Activated naive CD8-positive, alpha-beta T cell treated with anti-CD3 and anti-CD28 coated beads for 36 hours (primary cell): ENCODE data around the gene SNAPIN. TPM values are rescaled to one million over a fixed set of nuclear protein-coding genes. Genes with fewer than 3 reads are reported as not detected.
A peak's percentile ranks its signal among the peaks of the same experiment; 100 is the strongest.

Source experiments
- DNase-seq: peaks from one replicate; pipeline ENCODE4 v3.0.0; 2021
- H3K27ac Mint-ChIP-seq: one replicate; pipeline ENCODE4 v1.8.0; 2022; ENCODE audit warnings: mild to moderate bottlenecking, moderate library complexity, mixed read lengths
- H3K27me3 Mint-ChIP-seq: one replicate; pipeline ENCODE4 v1.8.0; 2022; ENCODE audit warnings: mild to moderate bottlenecking, mixed read lengths
- H3K36me3 Mint-ChIP-seq: one replicate; pipeline ENCODE4 v1.8.0; 2021; ENCODE audit warnings: mild to moderate bottlenecking, mixed read lengths
- H3K4me1 Mint-ChIP-seq: one replicate; pipeline ENCODE4 v1.8.0; 2021; ENCODE audit warnings: mixed read lengths
- H3K4me3 Mint-ChIP-seq: one replicate; pipeline ENCODE4 v1.8.0; 2022; ENCODE audit warnings: mild to moderate bottlenecking, moderate library complexity, mixed read lengths
- H3K9me3 Mint-ChIP-seq: one replicate; pipeline ENCODE4 v1.8.0; 2022; ENCODE audit warnings: mixed read lengths
- total RNA-seq, 2 experiments: library from RNA; stranded (reverse); gene quantifications; one replicate each; pipeline ENCODE4 v1.2.3, GENCODE V29; 2021

SNAPIN gene, protein sequence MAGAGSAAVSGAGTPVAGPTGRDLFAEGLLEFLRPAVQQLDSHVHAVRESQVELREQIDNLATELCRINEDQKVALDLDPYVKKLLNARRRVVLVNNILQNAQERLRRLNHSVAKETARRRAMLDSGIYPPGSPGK
- total RNA-seq = 10 to 100 TPM; 32.9 to 34.7 TPM

DNA sequence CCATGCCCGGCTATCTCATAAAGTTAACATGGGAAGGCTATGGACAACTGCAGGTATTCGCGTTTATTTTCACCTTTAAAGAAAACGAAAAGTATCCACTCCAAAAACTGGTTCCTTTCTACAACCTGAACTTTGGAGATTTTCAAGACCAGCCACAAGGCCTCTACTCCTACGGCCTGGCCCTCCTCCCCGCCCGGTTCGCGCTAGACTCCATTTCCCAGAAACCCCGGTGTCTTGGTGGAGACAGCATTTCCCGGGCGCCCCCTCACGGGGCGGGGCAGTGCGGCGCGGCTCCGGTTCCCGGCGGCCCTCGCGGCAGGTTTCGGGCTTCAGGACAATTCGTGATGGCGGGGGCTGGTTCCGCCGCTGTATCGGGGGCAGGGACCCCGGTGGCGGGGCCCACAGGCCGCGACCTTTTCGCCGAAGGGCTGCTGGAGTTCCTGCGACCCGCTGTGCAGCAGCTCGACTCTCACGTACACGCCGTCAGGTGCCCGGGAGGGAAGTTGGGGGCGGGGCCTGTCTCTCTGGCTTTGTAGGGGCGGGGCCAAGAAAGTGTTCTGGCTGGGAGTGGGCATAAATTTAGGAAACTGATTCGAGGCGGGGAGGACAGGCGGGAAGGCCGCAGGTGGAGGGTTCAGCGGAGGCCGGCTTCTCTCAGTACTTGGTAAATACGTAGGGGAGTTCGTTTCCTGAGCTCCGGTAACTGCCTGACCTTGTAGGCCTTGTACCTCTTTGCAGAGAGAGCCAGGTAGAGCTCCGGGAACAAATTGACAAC lies at the start of gene SNAPIN:
TSS of gene SNAPIN (plus strand) at position 304 of the 775 bp plus-strand sequence. CDS start at position 345, 41 bp downstream.
- H3K27ac Mint-ChIP-seq = peak within 1 kb of the TSS; percentile 89
- DNase-seq = peak; percentile 95
- H3K4me3 Mint-ChIP-seq = peak within 1 kb of the TSS; percentile 98
- no peaks in the 10 kb centered on the region for H3K27me3 Mint-ChIP-seq
- no peaks in the 10 kb centered on the region for H3K9me3 Mint-ChIP-seq
- H3K4me1 Mint-ChIP-seq = peaks cover 18% of the 10 kb centered on the region
- H3K36me3 Mint-ChIP-seq = peaks cover 10% of the 10 kb centered on the region

DNA sequence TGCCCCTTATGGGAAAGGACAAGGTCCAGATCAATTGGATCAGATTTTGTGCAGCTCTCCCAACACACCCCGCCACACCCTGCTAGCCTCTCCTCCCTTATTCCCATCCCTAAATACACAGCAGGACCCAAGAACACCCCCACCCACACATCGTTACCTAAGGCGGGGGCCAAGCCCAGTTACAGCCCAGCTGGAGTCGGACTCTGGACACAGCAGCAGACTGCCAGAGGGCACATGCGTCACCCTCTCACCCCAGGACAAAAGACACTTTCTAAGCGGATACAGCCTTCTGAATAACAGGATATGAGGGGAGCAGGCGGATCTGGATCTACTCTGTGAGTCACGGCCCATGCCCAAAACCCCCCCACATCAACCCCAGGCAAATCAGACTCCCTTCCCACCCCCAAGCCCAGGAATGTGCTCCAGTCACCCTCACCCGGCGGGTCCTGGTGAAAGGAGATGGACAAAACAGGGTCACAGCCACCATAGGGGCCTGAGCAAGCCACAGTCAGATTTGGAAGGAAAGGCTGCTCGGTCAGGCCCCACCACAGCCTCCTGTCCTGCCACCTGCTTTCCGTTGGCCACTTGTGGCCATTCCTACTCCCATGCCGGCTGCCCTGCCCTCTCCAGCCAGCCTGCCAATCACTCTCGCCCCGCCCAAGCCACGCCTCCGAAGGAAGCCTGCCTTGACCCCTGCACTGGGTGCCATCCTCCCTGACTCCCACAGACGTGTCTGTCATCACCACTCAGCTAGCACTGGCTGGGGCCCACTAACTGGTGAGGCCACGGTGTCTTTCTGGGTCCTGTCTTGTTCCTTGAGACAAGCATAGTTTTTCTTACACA lies 49.5 kb upstream of the SNAPIN start:
- Mint-ChIP-seq H3K27ac (no peak overlapping the region), H3K4me3 (no peak overlapping the region), H3K4me1 (peaks cover 2% of the 10 kb centered on the region), H3K36me3 (no peaks in the 10 kb centered on the region), H3K27me3 (no peaks in the 10 kb centered on the region), H3K9me3 (no peaks in the 10 kb centered on the region)
- DNase-seq = no peak

DNA sequence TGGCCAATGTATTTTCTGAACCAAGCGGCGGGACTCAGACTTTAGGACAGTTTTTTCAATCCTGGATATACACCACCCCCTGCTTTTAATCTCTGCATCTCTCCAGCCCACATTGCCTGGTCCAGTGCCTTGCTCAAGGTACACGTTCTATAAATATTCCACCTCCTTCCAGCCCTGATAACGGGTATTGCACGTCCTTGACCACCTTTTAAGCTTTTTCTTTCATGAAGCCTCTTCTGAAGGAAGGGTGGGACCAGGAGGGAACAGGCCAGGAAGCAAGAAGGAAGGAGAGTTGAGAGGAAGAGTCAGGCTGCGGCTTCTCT lies 49.0 kb upstream of the SNAPIN start:
- no peaks in the 10 kb centered on the region for H3K9me3 Mint-ChIP-seq

DNA sequence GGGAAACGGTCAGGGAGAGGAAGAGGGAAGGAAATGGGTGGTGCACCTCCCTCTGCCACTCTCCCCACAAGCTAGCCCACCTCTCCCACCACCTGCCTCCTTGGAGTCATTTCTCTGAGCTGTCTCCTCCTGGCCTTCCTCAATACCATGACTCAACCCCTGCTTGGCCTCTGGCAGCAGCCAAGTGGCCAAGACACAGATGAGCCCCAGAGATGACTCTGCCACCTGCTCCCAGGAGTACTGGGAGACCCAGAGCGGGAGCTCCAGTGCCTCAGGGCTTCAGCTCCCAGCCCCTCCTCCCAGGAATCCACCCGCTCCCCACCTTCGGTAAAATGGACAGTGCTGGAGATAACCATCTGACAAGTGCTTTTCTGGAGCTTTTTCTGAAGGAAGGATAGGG lies 48.2 kb upstream of the SNAPIN start:
- Mint-ChIP-seq H3K4me3 (no peak overlapping the region), H3K4me1 (no peaks in the 10 kb centered on the region), H3K27ac (no peak overlapping the region), H3K36me3 (no peaks in the 10 kb centered on the region), H3K27me3 (no peaks in the 10 kb centered on the region), H3K9me3 (no peaks in the 10 kb centered on the region)
- no peak for DNase-seq

More for the DNA sequence above, 49.0 kb upstream of the SNAPIN start:
- no peaks in the 10 kb centered on the region for H3K27me3 Mint-ChIP-seq
- H3K4me1 Mint-ChIP-seq = peaks cover 2% of the 10 kb centered on the region
- H3K36me3 Mint-ChIP-seq = no peaks in the 10 kb centered on the region
- DNase-seq = no peak
- H3K4me3 Mint-ChIP-seq = no peak overlapping the region
- no peak overlapping the region for H3K27ac Mint-ChIP-seq

DNA sequence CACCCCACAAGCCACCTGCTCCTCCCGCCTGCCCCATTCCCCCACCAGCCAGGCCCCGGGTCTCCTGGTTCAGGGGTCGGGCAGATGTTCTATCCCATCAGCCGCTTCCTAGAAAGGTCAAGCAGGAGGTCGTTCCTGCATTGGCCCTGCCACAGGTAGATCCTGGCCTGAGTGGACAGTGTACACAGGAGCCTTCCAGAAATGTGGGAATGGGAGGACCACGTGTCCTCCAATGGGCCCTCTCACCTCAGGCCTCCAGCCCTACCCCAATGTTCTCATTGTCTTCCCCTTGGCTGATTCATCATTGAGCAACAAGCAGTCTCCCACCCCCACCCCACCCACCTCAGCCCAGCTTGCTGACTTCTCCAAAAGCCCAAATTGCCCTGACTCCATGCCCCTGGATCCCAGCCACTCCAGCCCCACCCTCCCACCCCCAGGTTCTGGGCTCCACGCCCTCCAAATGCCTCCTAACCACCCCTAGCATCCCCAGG lies 47.6 kb upstream of the SNAPIN start:
- Mint-ChIP-seq H3K9me3 (no peaks in the 10 kb centered on the region), H3K36me3 (no peaks in the 10 kb centered on the region), H3K27ac (no peak overlapping the region), H3K4me3 (no peak overlapping the region), H3K4me1 (no peaks in the 10 kb centered on the region), H3K27me3 (no peaks in the 10 kb centered on the region)
- no peak for DNase-seq

DNA sequence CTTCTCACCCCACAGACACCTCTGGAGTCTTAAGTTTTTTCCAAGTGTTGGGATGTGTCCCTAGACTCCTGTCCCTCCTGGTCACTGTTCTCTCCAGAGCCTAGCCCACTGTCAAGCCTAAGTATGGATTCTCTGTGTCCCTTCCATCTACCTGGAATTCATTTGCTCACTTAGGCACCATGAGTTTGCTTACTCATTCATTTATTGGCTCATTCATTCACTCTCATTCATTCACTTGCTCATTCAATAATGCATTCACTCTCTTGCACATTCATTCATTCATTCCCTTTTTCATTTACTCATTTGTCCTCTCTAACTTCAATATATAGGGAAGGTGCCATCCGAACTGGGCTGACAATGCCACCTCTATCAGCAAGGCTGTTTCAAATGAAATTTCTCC lies 47.1 kb upstream of the SNAPIN start:
- Mint-ChIP-seq H3K27me3 (no peaks in the 10 kb centered on the region), H3K4me3 (no peak overlapping the region), H3K4me1 (peaks cover 2% of the 10 kb centered on the region), H3K36me3 (no peaks in the 10 kb centered on the region), H3K27ac (no peak overlapping the region), H3K9me3 (no peaks in the 10 kb centered on the region)
- no peak for DNase-seq

DNA sequence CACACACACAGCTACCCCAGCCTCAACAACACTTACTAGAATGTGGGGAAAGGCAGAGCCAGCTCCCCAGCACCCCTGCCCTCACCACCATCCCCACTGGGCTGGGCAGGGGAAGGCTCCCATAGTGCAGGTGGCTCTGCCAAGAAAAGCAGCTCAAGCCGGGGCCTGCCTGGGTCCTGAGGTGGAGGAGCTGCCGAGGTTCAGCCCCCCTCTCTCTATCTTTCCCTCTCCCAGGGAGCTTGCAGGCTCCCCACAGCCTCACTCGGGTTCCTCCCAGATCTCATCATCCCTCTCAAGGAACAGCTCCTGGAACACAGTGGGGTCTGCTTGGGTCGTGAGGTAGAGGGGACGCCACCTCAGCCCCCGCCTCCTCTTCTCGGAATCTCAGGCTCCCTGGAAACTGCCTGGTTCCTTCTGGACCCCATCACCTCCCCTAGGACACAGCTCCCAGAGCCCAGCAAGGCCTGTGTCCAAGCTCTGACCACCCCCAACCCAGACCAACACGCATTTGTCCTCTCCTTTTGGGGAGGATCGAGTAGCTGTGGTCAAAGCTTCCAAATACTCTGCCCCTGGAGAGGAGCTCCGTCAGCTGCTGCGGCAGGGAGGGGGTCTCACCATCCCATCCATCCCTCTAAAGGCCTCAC lies 46.3 kb upstream of the SNAPIN start:
- H3K27me3 Mint-ChIP-seq = no peaks in the 10 kb centered on the region
- no peaks in the 10 kb centered on the region for H3K9me3 Mint-ChIP-seq
- H3K4me1 Mint-ChIP-seq = peaks cover 2% of the 10 kb centered on the region
- DNase-seq = no peak
- no peak overlapping the region for H3K4me3 Mint-ChIP-seq
- no peaks in the 10 kb centered on the region for H3K36me3 Mint-ChIP-seq
- H3K27ac Mint-ChIP-seq = no peak overlapping the region

DNA sequence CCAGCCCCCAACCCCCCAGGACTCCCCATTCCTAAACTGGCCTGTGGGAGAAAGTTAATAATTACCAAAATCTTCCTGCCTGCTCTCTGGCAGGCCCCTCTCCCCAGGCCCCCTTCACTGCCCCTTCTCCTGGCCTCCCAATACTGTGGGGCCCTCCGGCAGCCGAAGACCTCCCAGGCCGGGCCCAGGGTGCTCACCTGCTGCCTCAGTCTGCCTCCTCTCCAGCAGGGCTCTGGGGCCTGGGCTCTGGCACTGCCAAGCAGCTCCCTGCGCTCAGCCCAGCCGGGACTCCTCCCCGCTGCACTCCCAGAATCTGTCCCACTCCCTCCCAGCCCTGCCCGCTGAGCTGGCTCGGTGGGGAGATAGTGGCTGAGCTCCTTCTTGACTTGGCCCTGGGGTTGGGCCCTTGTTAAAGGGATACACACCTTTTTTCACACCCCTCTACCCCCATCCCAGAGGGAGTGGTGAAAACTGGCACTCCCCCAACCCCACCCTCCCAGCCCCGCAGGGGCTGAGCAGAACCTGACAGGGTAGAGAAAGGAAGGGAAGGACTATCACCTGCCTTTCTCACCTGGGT lies 45.7 kb upstream of the SNAPIN start, which contains the start of gene S100A16:
TSS of gene S100A16 (minus strand) at position 383 of the 577 bp plus-strand sequence. CDS start 4,986 bp downstream, outside the sequence.
- no peaks in the 10 kb centered on the region for H3K36me3 Mint-ChIP-seq

DNA sequence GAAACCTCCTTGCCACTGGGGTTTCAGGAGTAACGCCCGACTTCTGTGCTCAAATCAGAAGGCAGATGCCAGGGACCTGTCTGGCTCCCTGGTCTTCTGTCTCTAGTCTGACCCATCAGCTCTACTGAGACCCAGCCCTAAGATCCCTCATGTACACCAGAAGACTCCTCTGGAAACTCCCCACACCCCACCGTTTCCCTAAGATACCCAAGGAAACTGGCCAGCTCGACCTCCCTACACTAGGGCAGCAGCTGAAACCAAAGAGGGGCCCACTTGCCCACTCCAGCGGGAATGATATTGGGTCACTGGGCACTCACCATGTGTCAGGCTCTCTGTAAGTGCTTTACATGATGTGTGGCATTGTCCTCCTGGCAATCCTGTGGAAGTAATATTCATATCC lies 45.1 kb upstream of the SNAPIN start:
- H3K9me3 Mint-ChIP-seq = no peaks in the 10 kb centered on the region

More for the DNA sequence above, 45.7 kb upstream of the SNAPIN start, which contains the start of gene S100A16:
- Mint-ChIP-seq H3K4me1 (peaks cover 2% of the 10 kb centered on the region), H3K27me3 (no peaks in the 10 kb centered on the region), H3K9me3 (no peaks in the 10 kb centered on the region), H3K27ac (no peak within 1 kb of the TSS), H3K4me3 (no peak within 1 kb of the TSS)
- DNase-seq = no peak

DNA sequence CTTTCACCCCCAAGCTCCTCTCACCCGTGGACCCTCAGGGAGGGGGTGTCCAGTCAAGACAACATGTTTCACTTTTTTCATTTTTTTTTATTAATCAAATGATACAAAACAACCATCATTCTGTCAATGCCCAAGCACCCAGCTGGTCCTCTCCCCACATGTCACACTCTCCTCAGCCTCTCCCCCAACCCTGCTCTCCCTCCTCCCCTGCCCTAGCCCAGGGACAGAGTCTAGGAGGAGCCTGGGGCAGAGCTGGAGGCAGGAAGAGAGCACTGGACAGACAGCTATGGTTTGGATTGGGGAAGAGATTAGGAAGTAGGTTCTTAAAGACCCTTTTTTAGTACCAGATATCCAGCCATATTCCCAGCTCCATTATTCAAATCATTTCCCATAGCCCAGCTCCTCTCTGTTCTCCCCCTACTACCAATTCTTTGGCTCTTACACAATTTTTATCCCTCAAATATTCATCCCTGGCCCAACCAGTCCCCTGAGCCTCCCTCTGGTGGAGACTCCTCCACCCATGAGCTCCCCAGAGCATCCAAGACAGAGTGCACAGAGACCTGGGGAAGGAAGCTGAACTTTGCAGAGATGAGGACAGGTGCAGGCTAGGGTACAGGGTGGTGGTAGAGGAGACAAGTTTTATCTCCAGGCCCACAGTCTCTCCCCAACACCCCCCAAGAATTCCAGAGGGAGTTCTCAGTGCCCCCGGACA lies 44.2 kb upstream of the SNAPIN start:
- Mint-ChIP-seq H3K4me3 (no peak overlapping the region), H3K4me1 (peaks cover 2% of the 10 kb centered on the region), H3K27ac (no peak overlapping the region), H3K9me3 (no peaks in the 10 kb centered on the region), H3K36me3 (no peaks in the 10 kb centered on the region), H3K27me3 (no peaks in the 10 kb centered on the region)
- no peak for DNase-seq

More for the DNA sequence above, 45.1 kb upstream of the SNAPIN start:
- no peaks in the 10 kb centered on the region for H3K36me3 Mint-ChIP-seq
- H3K27ac Mint-ChIP-seq = no peak overlapping the region
- H3K4me3 Mint-ChIP-seq = no peak overlapping the region
- DNase-seq = no peak
- peaks cover 2% of the 10 kb centered on the region for H3K4me1 Mint-ChIP-seq
- no peaks in the 10 kb centered on the region for H3K27me3 Mint-ChIP-seq

DNA sequence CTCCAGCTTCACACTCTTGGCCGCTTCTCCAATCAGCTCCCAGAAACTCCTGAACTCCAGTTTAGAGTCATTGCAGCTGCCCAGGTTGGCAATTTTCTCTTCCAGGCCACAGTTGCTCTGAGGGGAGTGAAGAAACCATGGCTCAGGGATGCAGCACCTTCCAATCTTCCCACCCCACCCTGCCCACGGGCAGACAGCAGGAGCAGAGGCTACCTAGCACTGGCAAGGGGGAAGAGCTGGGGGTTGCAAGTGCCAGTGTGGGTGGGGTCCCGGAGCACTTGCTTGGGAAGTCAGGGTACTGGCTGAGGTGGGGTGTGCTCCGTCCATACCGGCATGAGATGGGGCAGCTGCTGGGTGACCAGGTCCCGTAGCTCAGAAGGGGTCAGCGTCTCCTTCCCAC lies 43.6 kb upstream of the SNAPIN start:
- H3K4me1 Mint-ChIP-seq = peaks cover 2% of the 10 kb centered on the region
- H3K4me3 Mint-ChIP-seq = no peak overlapping the region
- DNase-seq = no peak
- H3K27me3 Mint-ChIP-seq = no peaks in the 10 kb centered on the region
- H3K27ac Mint-ChIP-seq = no peak overlapping the region
- no peaks in the 10 kb centered on the region for H3K9me3 Mint-ChIP-seq
- H3K36me3 Mint-ChIP-seq = no peaks in the 10 kb centered on the region

DNA sequence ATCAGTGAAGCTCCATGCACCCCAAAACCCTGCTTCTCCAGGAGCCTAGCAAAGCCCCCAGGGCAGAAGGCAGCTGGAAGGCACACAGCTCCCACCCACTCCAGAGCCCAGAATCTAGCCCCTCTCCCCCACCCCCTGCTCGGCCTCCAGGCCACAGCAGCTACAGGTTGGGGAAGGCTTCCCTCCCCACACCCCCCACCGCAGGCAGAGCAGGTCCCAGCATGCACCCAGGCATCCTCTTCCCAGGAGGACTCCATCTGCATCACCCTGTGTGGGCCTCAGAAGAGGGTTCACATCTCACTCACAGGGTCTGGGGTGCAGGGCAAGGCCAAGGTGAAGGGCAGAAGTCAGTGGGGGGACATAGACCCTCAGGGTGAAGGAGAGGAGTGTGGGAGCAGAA lies 43.1 kb upstream of the SNAPIN start:
- peaks cover 2% of the 10 kb centered on the region for H3K4me1 Mint-ChIP-seq
- no peaks in the 10 kb centered on the region for H3K27me3 Mint-ChIP-seq
- H3K9me3 Mint-ChIP-seq = no peaks in the 10 kb centered on the region

DNA sequence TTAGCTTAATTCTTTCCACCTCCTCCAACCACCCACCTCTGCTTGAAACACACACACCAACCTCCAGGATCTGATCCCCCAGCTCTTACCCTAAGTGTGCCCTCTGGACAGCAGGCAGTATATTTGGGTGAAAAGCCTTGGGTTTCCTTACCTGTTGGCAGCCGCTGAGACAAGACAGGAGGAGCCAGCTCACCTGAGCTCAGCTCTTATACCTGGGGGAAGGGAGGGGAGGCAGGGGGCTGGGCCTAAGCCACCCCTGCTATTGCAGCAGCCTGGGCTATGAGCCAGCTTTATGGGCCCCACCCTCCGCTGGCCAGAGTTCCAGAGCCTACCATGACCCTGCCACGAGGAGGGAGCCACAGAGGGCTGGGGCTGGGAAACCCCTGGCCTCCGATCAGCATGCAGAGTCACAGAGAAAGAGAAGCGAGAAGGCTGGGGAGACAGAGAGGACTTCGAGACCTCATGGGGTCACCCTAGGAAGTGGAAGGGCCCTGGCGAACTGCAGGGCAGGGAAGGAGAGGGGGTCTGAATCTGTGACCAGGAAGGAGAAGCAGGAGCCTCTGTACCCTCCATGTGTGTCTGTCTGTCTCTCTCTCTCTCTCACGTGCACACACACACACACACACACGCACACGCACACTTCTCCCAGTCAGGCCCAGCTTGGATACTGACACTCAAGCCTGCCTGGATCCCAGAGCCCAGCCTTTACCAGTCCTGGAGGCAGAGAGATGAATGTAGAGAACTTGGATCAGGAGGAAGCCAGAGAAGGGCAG lies 42.2 kb upstream of the SNAPIN start, which contains the start of gene S100A14:
TSS of gene S100A14 (minus strand) at position 182 of the 773 bp plus-strand sequence. CDS start 467 bp downstream, outside the sequence.
- Mint-ChIP-seq H3K9me3 (no peaks in the 10 kb centered on the region), H3K27me3 (no peaks in the 10 kb centered on the region), H3K27ac (no peak within 1 kb of the TSS), H3K36me3 (no peaks in the 10 kb centered on the region), H3K4me3 (peak within 1 kb of the TSS; percentile 2), H3K4me1 (peaks cover 2% of the 10 kb centered on the region)
- no peak for DNase-seq

More for the DNA sequence above, 43.1 kb upstream of the SNAPIN start:
- no peak for DNase-seq
- H3K4me3 Mint-ChIP-seq = no peak overlapping the region
- no peaks in the 10 kb centered on the region for H3K36me3 Mint-ChIP-seq
- H3K27ac Mint-ChIP-seq = no peak overlapping the region
